GM19328 (cell line): Measurements from ENCODE around the gene ROCK1.
"Not testable (repeated sequence)": the region's sequence is repeated elsewhere in the genome, so short reads cannot be mapped to it uniquely, and the experiment has no call there.

Source experiments
- ATAC-seq: cut with Tn5 transposase; IDR thresholded peaks from one replicate; pipeline ENCODE4 v1.9.1; 2021; ENCODE audit warnings: mild to moderate bottlenecking, moderate library complexity; ENCODE audit not compliant: unreplicated experiment

Gene ROCK1

GRCh38 chr18:21111346-21112139 lies at the start of gene ROCK1:
Gene ROCK1 (minus strand): TSS chr18:21111813. CDS start chr18:21110910, 903 bp downstream.
- ATAC-seq = peak; percentile 92

GRCh38 chr18:21155443-21155842 lies 43.8 kb upstream of the ROCK1 start:
- no peak for ATAC-seq

- ATAC-seq = no peak
Observed at GRCh38 chr18:21146016-21146415, 34.4 kb upstream of the ROCK1 start.

GRCh38 chr18:21145371-21145770 lies 33.8 kb upstream of the ROCK1 start:
- no peak for ATAC-seq

GRCh38 chr18:21141668-21142422 lies 30.2 kb upstream of the ROCK1 start:
- ATAC-seq = no peak

DNA sequence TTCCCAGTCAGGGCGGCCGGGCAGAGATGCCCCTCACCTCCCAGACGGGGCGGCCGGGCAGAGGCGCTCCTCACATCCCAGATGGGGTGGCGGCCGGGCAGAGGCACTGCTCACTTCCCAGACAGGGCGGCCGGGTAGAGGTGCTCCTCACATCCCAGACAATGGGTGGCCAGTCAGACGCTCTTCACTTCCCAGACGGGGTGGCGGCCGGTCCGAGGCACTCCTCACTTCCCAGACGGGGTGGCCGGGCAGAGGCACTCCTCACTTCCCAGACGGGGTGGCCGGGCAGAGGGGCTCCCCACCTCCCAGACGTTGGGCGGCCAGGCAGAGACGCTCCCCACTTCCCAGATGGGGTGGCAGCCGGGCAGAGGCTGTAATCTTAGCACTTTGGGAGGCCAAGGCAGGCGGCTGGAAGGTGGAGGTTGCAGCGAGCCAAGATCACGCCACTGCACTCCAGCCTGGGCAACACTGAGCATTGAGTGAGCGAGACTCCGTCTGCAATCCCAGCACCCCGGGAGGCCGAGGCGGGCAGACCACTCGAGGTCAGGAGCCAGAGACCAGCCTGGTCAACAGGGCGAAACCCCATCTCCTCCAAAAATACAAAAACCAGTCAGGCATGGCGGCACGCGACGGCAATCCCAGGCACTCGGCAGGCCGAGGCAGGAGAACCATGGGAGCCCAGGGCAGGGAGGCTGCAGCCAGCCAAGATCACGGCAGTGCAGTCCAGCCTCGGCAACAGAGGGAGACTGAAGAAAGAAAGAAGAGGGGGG lies 26.3 kb upstream of the ROCK1 start:
- not testable (repeated sequence) for ATAC-seq

DNA sequence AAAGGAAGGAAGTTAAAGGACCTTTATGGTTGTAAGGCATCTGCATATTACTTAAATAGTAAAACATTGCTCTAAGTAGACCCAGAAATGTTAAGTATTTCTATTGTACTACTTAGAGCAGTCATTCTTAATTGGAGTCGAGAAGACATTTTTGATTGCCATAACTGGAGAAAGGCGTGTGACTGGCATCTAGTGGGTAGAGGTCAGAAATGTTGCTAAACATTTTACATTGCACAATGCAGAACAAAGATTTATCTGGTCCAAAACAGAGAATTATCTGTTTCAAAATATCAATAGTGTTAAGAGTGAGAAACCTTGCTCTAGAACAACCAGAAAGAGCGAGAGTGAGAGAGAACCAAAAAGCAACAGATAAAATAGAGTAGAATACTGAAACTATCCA lies 23.3 kb upstream of the ROCK1 start:
- ATAC-seq = no peak

- ATAC-seq = no peak
Observed at GRCh38 chr18:21132398-21132918, 20.8 kb upstream of the ROCK1 start.

DNA sequence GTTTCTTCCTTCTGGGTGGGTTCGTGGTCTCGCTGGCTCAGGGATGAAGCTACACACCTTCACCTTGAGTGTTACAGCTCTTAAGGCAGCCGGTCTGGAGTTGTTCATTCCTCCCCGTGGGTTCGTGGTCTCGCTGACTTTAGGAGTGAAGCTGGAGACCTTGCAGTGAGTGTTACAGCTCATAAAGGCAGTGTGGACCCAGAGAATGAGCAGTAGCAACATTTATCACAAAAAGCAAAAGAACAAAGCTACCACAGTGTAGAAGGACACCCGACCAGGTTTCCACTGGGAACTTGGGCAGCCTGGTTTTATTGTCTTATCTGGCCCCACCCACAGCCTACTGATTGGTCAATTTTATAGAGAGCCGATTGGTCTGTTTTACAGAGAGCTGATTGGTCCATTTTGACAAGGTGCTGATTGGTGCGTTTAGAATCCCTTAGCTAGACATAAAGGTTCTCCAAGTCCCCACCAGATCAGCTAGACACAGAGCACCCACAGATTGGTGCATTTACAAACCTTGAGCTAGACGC lies 20.1 kb upstream of the ROCK1 start:
- ATAC-seq = no peak

DNA sequence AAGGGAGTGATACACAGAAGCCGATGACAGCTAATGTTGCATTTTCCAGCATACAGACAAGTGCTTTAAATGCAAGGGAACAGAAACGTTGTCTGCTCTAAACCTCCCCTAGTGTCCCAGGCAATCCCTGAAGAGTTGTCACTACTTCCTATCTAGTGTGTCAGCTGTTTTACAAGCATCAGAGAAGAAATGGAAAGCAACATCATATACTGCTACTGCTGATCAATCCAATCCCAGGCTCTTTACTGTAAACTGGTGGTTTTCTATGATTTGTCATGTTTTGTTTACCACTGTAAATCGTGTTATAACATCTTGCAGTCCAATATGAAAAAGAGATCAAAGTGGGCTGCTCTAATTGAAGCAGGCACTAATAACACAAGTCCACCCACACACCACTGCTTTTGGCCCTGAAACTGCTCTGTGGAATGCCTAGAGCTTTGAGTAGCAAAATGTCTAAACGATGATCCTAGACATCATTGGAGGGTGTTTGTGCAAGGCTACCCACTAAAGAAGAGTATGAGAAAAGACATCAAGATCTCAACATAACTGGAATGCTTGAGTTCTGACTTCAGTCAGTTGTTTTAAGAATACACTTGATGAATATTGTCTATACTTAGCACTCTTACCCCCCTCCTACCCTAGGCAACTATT lies 18.1 kb upstream of the ROCK1 start:
- no peak for ATAC-seq

DNA sequence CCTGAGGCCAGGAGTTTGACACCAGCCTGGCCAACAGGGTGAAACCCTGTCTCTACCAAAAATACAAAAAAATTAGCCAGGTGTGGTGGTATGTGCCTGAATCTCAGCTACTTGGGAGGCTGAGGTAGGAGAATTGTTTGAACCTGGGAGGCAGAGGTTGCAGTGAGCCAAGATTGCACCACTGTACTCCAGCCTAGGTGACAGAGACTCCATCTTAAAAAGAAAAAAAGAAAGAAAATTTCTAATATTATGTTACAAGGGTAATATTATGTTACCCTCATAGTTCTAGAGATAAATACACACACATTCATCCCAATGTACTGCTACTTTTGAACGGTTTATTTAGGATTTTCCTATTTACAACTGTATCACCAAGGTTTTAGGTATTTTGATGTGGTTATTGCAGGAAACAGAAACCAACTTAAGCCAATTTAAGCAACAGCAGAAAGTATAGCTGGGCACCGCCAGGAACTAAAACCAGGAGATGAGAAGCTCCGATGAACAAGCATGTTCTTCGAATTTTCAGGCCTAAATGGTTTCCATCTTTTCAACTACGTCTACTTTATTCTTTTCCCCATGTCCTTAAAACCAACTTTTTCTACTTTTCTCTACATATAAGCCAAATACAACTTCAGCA lies 11.8 kb upstream of the ROCK1 start:
- no peak for ATAC-seq

- no peak for ATAC-seq
Observed at GRCh38 chr18:21118806-21119205, 7.2 kb upstream of the ROCK1 start.

DNA sequence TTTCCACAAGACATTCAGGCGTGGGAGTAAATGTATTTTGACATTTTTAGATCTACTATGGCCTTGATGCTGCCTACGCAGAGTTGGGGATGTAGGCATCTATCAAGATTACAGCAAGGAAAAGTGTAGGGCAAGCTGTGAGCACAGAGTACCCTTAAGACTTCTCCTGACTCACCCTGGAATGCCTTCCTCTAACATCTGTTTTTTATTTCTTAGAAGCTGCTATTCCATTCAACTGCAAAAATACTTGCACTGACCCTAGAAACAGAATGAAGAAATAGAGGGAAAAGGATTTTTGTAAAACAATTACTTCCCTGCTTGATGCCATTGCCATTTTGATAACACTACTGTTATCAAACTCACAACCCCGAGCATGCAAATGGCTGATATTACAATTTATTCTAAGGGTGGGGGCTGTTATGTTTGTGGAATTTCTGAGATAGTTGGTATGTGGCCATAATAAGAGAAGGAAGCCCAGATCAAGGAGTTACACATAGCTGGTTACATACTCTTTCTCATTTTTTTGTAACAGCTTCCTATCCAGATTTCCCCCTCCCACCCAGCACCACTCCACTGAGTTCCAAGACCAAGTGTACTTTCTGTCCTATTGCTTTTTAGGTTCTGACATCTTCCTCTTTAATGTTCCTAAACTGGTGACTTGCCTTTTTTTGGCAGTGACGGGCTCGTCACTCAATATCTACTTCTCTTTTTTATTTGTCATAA lies 6.0 kb upstream of the ROCK1 start:
- no peak for ATAC-seq

DNA sequence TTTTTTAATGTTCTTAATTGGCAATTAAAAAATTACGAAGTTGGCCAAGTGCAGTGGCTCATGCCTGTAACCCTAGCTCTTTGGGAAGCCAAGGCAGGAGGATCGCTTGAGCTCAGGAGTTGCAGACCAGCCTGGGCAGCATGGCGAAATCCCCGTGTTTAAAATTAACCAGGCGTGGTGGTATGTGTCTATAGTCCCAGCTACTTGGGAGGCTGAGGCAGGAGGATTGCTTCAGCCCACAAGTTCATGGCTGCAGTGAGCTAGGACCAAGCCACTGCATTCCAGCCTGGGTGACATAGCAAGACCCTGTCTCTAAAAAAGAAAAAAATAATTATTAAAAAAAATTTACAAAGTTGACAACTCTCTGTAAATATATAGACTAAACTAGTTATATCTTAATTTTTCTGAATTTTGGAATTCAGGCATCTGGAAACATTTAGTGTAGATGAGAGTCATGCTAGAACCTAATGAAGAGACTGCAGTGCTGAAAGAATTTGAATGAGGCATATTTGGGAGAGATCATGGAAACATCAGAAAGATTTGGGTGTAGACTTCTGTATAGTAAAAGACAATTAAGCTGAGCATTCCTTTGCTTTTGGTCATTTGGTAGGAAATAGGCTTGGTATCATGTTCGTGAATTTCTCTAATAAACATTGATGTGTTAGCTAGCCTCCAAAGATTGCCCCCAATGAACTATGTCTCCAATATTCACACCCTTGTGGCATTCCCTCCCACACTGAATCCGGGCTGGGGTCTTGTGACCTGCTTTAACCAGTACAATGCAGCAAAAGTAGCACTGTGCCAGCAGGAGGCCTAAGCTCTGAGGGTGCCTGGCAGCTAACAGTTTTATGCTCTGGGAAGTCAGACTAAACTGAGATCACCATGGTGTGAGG lies 4.2 kb upstream of the ROCK1 start:
- no peak for ATAC-seq

GRCh38 chr18:21112543-21113105 lies 1.0 kb upstream of the ROCK1 start:
- ATAC-seq = no peak

DNA sequence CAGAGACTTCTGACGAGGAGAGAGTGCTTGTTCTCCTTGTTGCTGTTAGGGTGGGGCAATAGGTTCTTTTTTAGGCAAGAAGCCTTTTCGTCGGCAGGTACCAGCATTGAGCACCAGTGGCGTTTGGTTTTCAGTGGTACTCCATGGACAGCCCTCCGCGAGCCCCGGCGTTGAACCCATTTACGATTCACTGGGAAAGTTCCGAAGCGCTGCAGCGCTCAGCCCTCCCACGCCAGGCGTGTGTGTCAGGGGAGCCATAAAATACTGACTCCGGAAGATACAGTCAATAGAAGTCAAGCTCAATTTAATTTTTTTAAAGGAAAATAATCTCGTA lies 494 bp upstream of the ROCK1 start:
- ATAC-seq = no peak

DNA sequence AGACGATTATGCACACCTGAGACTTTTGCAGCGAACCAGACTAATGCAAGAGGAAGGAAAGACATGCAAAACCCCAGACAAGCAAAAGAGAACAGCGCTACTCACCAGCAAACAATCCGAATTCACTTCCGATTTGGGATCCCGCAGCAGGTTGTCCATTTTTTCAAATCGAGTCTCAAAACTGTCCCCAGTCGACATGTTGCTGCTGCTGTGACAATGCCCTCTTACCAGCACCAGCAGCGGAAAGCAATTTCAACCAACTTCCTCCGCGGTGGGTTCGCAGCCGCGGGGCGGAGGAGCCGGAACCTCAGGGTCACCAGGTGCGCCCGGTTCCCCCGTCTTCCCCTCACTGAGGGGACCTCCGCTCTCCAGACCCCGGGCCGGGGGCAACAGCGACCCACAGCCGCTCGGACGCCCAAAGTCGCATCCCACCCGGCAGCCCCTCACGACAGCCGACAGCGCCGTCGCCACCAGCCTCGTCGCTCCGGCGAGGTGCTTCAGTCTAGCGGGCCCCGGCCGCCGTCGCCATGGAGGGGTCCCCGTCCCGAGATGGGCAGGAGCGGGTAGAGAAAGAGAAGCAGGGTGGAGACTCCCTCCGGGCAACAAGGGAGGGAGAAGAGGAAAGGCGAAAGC lies 784 bp downstream of the ROCK1 start:
- ATAC-seq = peak; percentile 20
